HEK293T (cell line): ENCODE results near the gene PRND.

ENCODE experiments used
- CTCF ChIA-PET: fragments of 350-600 bp; formaldehyde crosslinking; extraction: SDS; loops from one replicate; lab custom pipeline; 2021; ENCODE audit warnings: antibody characterized with exemption, inconsistent platforms; lab: Yijun Ruan, JAX
- POLR2A ChIA-PET: fragments of 350-600 bp; formaldehyde crosslinking; extraction: SDS; loops from one replicate; lab custom pipeline; 2020; ENCODE audit warnings: antibody characterized with exemption, inconsistent platforms; lab: Yijun Ruan, JAX
- DNase-seq: peaks from one replicate; pipeline ENCODE4 v3.0.0; 2012; ENCODE audit warnings: mixed read lengths; ENCODE audit errors: extremely low spot score
- ARNT ChIP-seq: fragments of 450-650 bp; IDR thresholded peaks from 2 replicates; pipeline ENCODE4 v1.6.1; 2017; ENCODE audit warnings: mild to moderate bottlenecking
- BHLHE40 ChIP-seq: fragments of 450-650 bp; IDR thresholded peaks from 2 replicates; pipeline ENCODE4 v1.6.1; 2016; ENCODE audit warnings: mild to moderate bottlenecking, moderate library complexity, borderline replicate concordance
- CTBP1 ChIP-seq: fragments of 450-650 bp; IDR thresholded peaks from 2 replicates; pipeline ENCODE4 v1.6.1; 2016; ENCODE audit warnings: borderline replicate concordance
- ELF4 ChIP-seq: fragments of 450-650 bp; IDR thresholded peaks from 2 replicates; pipeline ENCODE4 v1.6.1; 2017; ENCODE audit warnings: antibody characterized with exemption
- FOXA1 ChIP-seq: fragments of 450-650 bp; IDR thresholded peaks from 2 replicates; pipeline ENCODE4 v1.6.1; 2016; ENCODE audit warnings: mild to moderate bottlenecking
- FOXK2 ChIP-seq: fragments of 450-650 bp; IDR thresholded peaks from 2 replicates; pipeline ENCODE4 v1.6.1; 2016; ENCODE audit warnings: mild to moderate bottlenecking
- FOXM1 ChIP-seq: fragments of 450-650 bp; IDR thresholded peaks from 2 replicates; pipeline ENCODE4 v1.6.1; 2017; ENCODE audit warnings: mild to moderate bottlenecking, borderline replicate concordance
- HDGF ChIP-seq: fragments of 450-650 bp; IDR thresholded peaks from 2 replicates; pipeline ENCODE4 v1.6.1; 2017; ENCODE audit warnings: antibody characterized with exemption, borderline replicate concordance
- L3MBTL2 ChIP-seq: fragments of 450-650 bp; conservative IDR thresholded peaks from 2 replicates; pipeline ENCODE4 v1.6.1; 2016; ENCODE audit warnings: mild to moderate bottlenecking
- LEF1 ChIP-seq: fragments of 450-650 bp; IDR thresholded peaks from 2 replicates; pipeline ENCODE4 v1.6.1; 2017; ENCODE audit warnings: mild to moderate bottlenecking, borderline replicate concordance
- NFRKB ChIP-seq: fragments of 450-650 bp; IDR thresholded peaks from 2 replicates; pipeline ENCODE4 v1.6.1; 2016; ENCODE audit warnings: mild to moderate bottlenecking, moderate library complexity
- PKNOX1 ChIP-seq: fragments of 450-650 bp; IDR thresholded peaks from 2 replicates; pipeline ENCODE4 v1.6.1; 2016
- SP1 ChIP-seq: fragments of 450-650 bp; IDR thresholded peaks from 2 replicates; pipeline ENCODE4 v1.6.1; 2017
- SUZ12 ChIP-seq: fragments of 450-650 bp; IDR thresholded peaks from 2 replicates; pipeline ENCODE4 v1.6.1; 2016; ENCODE audit warnings: mild to moderate bottlenecking
- TARDBP ChIP-seq: fragments of 450-650 bp; IDR thresholded peaks from 2 replicates; pipeline ENCODE4 v1.6.1; 2016
- ZNF384 ChIP-seq: fragments of 450-650 bp; IDR thresholded peaks from 2 replicates; pipeline ENCODE4 v1.6.1; 2016

The PRND gene

GRCh38 chr20:4721719-4722118 lies at the start of gene PRND:
Gene PRND, plus strand, starts transcription at chr20:4721909. Its CDS starts 2,643 bp downstream, at chr20:4724552.
- ChIA-PET CTCF (interaction anchor here (1.0 to 2.2 kb wide), 3 partner anchors 19 to 127 kb away, joined by 3 to 6 read pairs (median 5); no protein-coding TSS in a partner anchor), POLR2A (no interaction called here)
- no peak for DNase-seq
- TF ChIP-seq FOXK2 (no peak), FOXM1 (no peak), CTBP1 (no peak), L3MBTL2 (no peak), TARDBP (no peak), HDGF (no peak), ELF4 (no peak), FOXA1 (no peak), NFRKB (no peak), PKNOX1 (no peak), ZNF384 (no peak), SP1 (no peak), LEF1 (no peak), ARNT (no peak), SUZ12 (no peak), BHLHE40 (no peak)

GRCh38 chr20:4672948-4673347 lies 48.8 kb upstream of the PRND start:
- no peak for TF ChIP-seq SUZ12
- TF ChIP-seq FOXM1 = no peak
- ChIA-PET CTCF (no interaction called here), POLR2A (no interaction called here)
- no peak for DNase-seq

GRCh38 chr20:4673371-4674001 lies 48.2 kb upstream of the PRND start:
- ChIA-PET CTCF (interaction anchor here (0.7 kb wide), 1 partner anchor 60 kb away, joined by 4 read pairs; no protein-coding TSS in a partner anchor), POLR2A (no interaction called here)
- TF ChIP-seq HDGF = no peak
- no peak for TF ChIP-seq L3MBTL2
- TF ChIP-seq BHLHE40 = no peak
- no peak for TF ChIP-seq FOXM1
- TF ChIP-seq CTBP1 = no peak
- no peak for TF ChIP-seq FOXA1
- TF ChIP-seq TARDBP = no peak
- TF ChIP-seq ZNF384 = no peak
- no peak for TF ChIP-seq NFRKB
- TF ChIP-seq SUZ12 = no peak
- no peak for TF ChIP-seq ARNT
- no peak for TF ChIP-seq LEF1
- no peak for TF ChIP-seq ELF4
- TF ChIP-seq PKNOX1 = no peak
- no peak for TF ChIP-seq SP1
- no peak for TF ChIP-seq FOXK2
- no peak for DNase-seq

- TF ChIP-seq FOXA1 (no peak), LEF1 (no peak), PKNOX1 (no peak), HDGF (no peak), ZNF384 (no peak), FOXM1 (no peak), TARDBP (no peak), CTBP1 (no peak), SP1 (no peak), ELF4 (no peak), L3MBTL2 (no peak), NFRKB (no peak), BHLHE40 (no peak), ARNT (no peak), SUZ12 (no peak), FOXK2 (no peak)
- no peak for DNase-seq
- ChIA-PET POLR2A (no interaction called here), CTCF (interaction anchor here (0.8 kb wide), 1 partner anchor 35 kb away, joined by 3 read pairs; no protein-coding TSS in a partner anchor)
Observed at GRCh38 chr20:4674672-4675071, 47.0 kb upstream of the PRND start.

GRCh38 chr20:4677846-4678245 lies 43.9 kb upstream of the PRND start:
- TF ChIP-seq FOXM1 (no peak), PKNOX1 (no peak), ZNF384 (no peak), CTBP1 (no peak), HDGF (no peak), ELF4 (no peak), SUZ12 (no peak)
- CTCF ChIA-PET = no interaction called here
- no peak for DNase-seq
- POLR2A ChIA-PET = no interaction called here

- ChIA-PET POLR2A (no interaction called here), CTCF (no interaction called here)
- no peak for DNase-seq
- TF ChIP-seq FOXA1 = no peak
- TF ChIP-seq CTBP1 = no peak
- no peak for TF ChIP-seq FOXM1
- TF ChIP-seq FOXK2 = no peak
Observed at GRCh38 chr20:4681401-4681800, 40.3 kb upstream of the PRND start.
